Measurements from ENCODE around the gene NSD1.

NSD1 gene

GRCh38 chr5:177311723-177312648 lies 178.4 kb downstream of the NSD1 start, which contains the start of gene MXD3:
TSS of gene MXD3 (minus strand) at chr5:177311898. CDS start at chr5:177311830, 68 bp downstream.
- peak; percentile 97 for DNase-seq

GRCh38 chr5:177312649-177313181 lies 179.1 kb downstream of the NSD1 start:
- no peak for DNase-seq

GRCh38 chr5:177313561-177314259 lies 180.1 kb downstream of the NSD1 start:
- DNase-seq, result no peak

GRCh38 chr5:177314376-177315342 lies 181.1 kb downstream of the NSD1 start:
- no peak for DNase-seq

GRCh38 chr5:177315411-177315810 lies 181.8 kb downstream of the NSD1 start:
- no peak for DNase-seq

GRCh38 chr5:177316005-177316404 lies 182.4 kb downstream of the NSD1 start:
- DNase-seq, result no peak

GRCh38 chr5:177317959-177318377 lies 184.4 kb downstream of the NSD1 start:
- DNase-seq, result peak; percentile 74

GRCh38 chr5:177319913-177320588 lies 186.5 kb downstream of the NSD1 start:
- DNase-seq, result no peak

GRCh38 chr5:177320879-177321278 lies 187.3 kb downstream of the NSD1 start:
- DNase-seq, result no peak

- DNase-seq, result peak; percentile 22
Observed at GRCh38 chr5:177325868-177326381, 192.4 kb downstream of the NSD1 start.

- DNase-seq, result no peak
Observed at GRCh38 chr5:177327539-177328522, 194.3 kb downstream of the NSD1 start.

- no peak for DNase-seq
Observed at GRCh38 chr5:177328545-177329231, 195.1 kb downstream of the NSD1 start.

- DNase-seq, result no peak
Observed at GRCh38 chr5:177329883-177330282, 196.3 kb downstream of the NSD1 start.

- DNase-seq, result no peak
Observed at GRCh38 chr5:177330991-177331842, 197.6 kb downstream of the NSD1 start.

- DNase-seq, result no peak
Observed at GRCh38 chr5:177332031-177332895, 198.7 kb downstream of the NSD1 start.

- no peak for DNase-seq
Observed at GRCh38 chr5:177332896-177333260, 199.3 kb downstream of the NSD1 start.

- DNase-seq, result no peak
Observed at GRCh38 chr5:177333420-177334154, 200.0 kb downstream of the NSD1 start.
